ENCODE results near the gene PLCH2.

- TF ChIP-seq NFIC (IDR thresholded peaks at IDR 0.05) (no peak), CBX8 (IDR thresholded peaks at IDR 0.05; ENCODE audit: borderline replicate concordance, extremely low read depth, low read depth, low read length, poor library complexity, severe bottlenecking) (no peak), ZMIZ1 (IDR thresholded peaks at IDR 0.05; ENCODE audit: low read depth in 2 of 2, low read length in 2 of 2) (no peak), HNRNPH1 (optimal IDR thresholded peaks at IDR 0.05; ENCODE audit: low read depth, low read length) (no peak), CTCF (IDR thresholded peaks at IDR 0.05 in 2 of 3, conservative IDR thresholded peaks at IDR 0.05 in 1 of 3; ENCODE audit: insufficient read depth in 2 of 3, low read depth in 1 of 3, low read length in 3 of 3) (no peak), SMAD1 (IDR thresholded peaks at IDR 0.05; ENCODE audit: low read depth, low read length, partially characterized antibody) (no peak), CHD1 (IDR thresholded peaks at IDR 0.05; ENCODE audit: low read length) (no peak), SIN3A (IDR thresholded peaks at IDR 0.05; ENCODE audit: borderline replicate concordance in 2 of 2, control insufficient read depth in 1 of 2, low read depth in 2 of 2, low read length in 2 of 2) (no peak), MAX (CRISPR knock-in tag; IDR thresholded peaks at IDR 0.05) (no peak), MYC (IDR thresholded peaks at IDR 0.05; ENCODE audit: low read depth, low read length) (no peak), MYC (CRISPR knock-in tag; IDR thresholded peaks at IDR 0.05; ENCODE audit: borderline replicate concordance, low read depth) (no peak), GABPB2 (CRISPR knock-in tag; conservative IDR thresholded peaks at IDR 0.05) (no peak)
Measured at GRCh38 chr1:2538872-2539271, 62.8 kb downstream of the PLCH2 start.
